Motor neuron (in vitro differentiated cells): Measurements from ENCODE around the gene MPHOSPH8. TPM values are rescaled to one million over a fixed set of nuclear protein-coding genes. Genes with fewer than 3 reads are reported as not detected.
"Not testable (repeated sequence)": the region's sequence is repeated elsewhere in the genome, so short reads cannot be mapped to it uniquely, and the experiment has no call there.

Experiments used
- ATAC-seq, 8 experiments: fragments of 200-7000 bp; cut with Tn5 transposase; replicated peaks in 6 of 8; 2 replicates each; pipeline ENCODE4 v1.8.0; 2021; ENCODE audit warnings: mild to moderate bottlenecking in 8 of 8, moderate library complexity in 8 of 8
- H3K27ac ChIP-seq, 2 donors: fragments of 250-450 bp; sonication (Bioruptor Pico); 2 replicates each; pipeline ENCODE4 v1.9.0; 2021; ENCODE audit warnings: antibody characterized with exemption in 2 of 2, mild to moderate bottlenecking in 2 of 2, moderate library complexity in 1 of 2
- H3K4me1 ChIP-seq, 2 donors: fragments of 250-450 bp; sonication (Bioruptor Pico); replicated peaks in 1 of 2; 2 replicates each; pipeline ENCODE4 v1.6.1; 2021; ENCODE audit warnings: antibody characterized with exemption in 2 of 2, mild to moderate bottlenecking in 2 of 2, moderate library complexity in 1 of 2
- H3K4me3 ChIP-seq, 5 donors: fragments of 250-450 bp; sonication (Bioruptor Pico); 2 replicates each; pipeline ENCODE4 v1.9.0; 2021; ENCODE audit warnings: antibody characterized with exemption in 5 of 5, mild to moderate bottlenecking in 5 of 5, moderate library complexity in 4 of 5
- WGBS, 10 experiments: fragments of 450-650 bp; shearing (Covaris generic); methylation state at CpG; one replicate each; pipeline ENCODE4 v1.0.0; 2022; 5-methylcytosine and 5-hydroxymethylcytosine counted together
- in situ Hi-C, 9 experiments: fragments of 400-800 bp; cut with MboI; loops; one replicate each; pipeline ENCODE4 v1.15.0; 2021; ENCODE audit warnings: low sequenced_read_pairs in 9 of 9, low pct_unique_long_range_greater_than_20kb in 2 of 9; ENCODE audit not compliant: unreplicated experiment in 9 of 9
- total RNA-seq, 8 experiments: library from RNA; unstranded; fragments of 300-600 nt; gene quantifications; 2 replicates each; pipeline versions ENCODE4 v1.2.3 to v1.2.4, GENCODE V29; 2022

Gene MPHOSPH8
- total RNA-seq, 8 experiments from 2014 or later = 27.5 to 58.6 (median 34.8) TPM

- WGBS, 10 experiments = 86 to 100% (median 96%) methylated on average over 2 to 11 of the region's 11 CpGs
- ATAC-seq = no peak
- in situ Hi-C loops = no loop called here
- Histone ChIP-seq H3K4me1 (no peaks in the 10 kb centered on the region), H3K4me3 (no peak overlapping the region), H3K27ac (no peak overlapping the region)
These were observed 40.3 kb downstream of the MPHOSPH8 start for GRCh38 chr13:19673473-19674430.

GRCh38 chr13:19674898-19675297 lies 41.4 kb downstream of the MPHOSPH8 start:
- no peak overlapping the region for H3K27ac ChIP-seq

GRCh38 chr13:19676168-19676567 lies 42.7 kb downstream of the MPHOSPH8 start:
- WGBS, 10 experiments = 9 to 100% (median 90%) methylated on average over 1 to 3 of the region's 3 CpGs; no CpG with 5 or more reads in 2 of the 10 experiments

More at GRCh38 chr13:19674898-19675297, 41.4 kb downstream of the MPHOSPH8 start:
- in situ Hi-C loops = no loop called here
- Histone ChIP-seq H3K4me3 (no peak overlapping the region), H3K4me1 (no peaks in the 10 kb centered on the region)
- WGBS, 10 experiments = 83 to 100% (median 96%) methylated on average over 5 to 10 of the region's 10 CpGs; no CpG with 5 or more reads in 4 of the 10 experiments
- ATAC-seq = no peak

GRCh38 chr13:19680751-19681150 lies 47.3 kb downstream of the MPHOSPH8 start:
- H3K4me1 ChIP-seq = no peaks in the 10 kb centered on the region
- in situ Hi-C loops = no loop called here
- no peak for ATAC-seq
- no peak overlapping the region for H3K27ac ChIP-seq
- WGBS, 10 experiments = 50 to 100% (median 95%) methylated on average over 1 to 7 of the region's 7 CpGs; no CpG with 5 or more reads in 1 of the 10 experiments
- H3K4me3 ChIP-seq = no peak overlapping the region

More at GRCh38 chr13:19676168-19676567, 42.7 kb downstream of the MPHOSPH8 start:
- Histone ChIP-seq H3K4me3 (no peak overlapping the region), H3K27ac (no peak overlapping the region), H3K4me1 (no peaks in the 10 kb centered on the region)
- in situ Hi-C loops = no loop called here
- ATAC-seq = peak in 3 of 8 experiments; percentile 88

- WGBS, 10 experiments = 40 to 85% (median 60%) methylated on average over 1 to 2 of the region's 2 CpGs; no CpG with 5 or more reads in 4 of the 10 experiments
- in situ Hi-C loops = no loop called here
- H3K4me1 ChIP-seq = no peaks in the 10 kb centered on the region
- no peak overlapping the region for H3K27ac ChIP-seq
- ATAC-seq = peak in 1 of 8 experiments; percentile 14
- H3K4me3 ChIP-seq = no peak overlapping the region
These were observed 48.1 kb downstream of the MPHOSPH8 start for GRCh38 chr13:19681517-19681916.

GRCh38 chr13:19685034-19685433 lies 51.6 kb downstream of the MPHOSPH8 start:
- H3K4me3 ChIP-seq = no peak overlapping the region
- WGBS, 10 experiments = 49 to 100% (median 68%) methylated on average over 1 to 5 of the region's 5 CpGs; no CpG with 5 or more reads in 1 of the 10 experiments
- in situ Hi-C loops = no loop called here
- no peaks in the 10 kb centered on the region for H3K4me1 ChIP-seq
- ATAC-seq = peak in 2 of 8 experiments; percentile 47 to 48
- no peak overlapping the region for H3K27ac ChIP-seq

- peak in 3 of 8 experiments; percentile 22 to 60 (median 57) for ATAC-seq
- Histone ChIP-seq H3K4me3 (no peak overlapping the region), H3K4me1 (no peaks in the 10 kb centered on the region), H3K27ac (no peak overlapping the region)
- in situ Hi-C loops = no loop called here
These were observed 52.0 kb downstream of the MPHOSPH8 start for GRCh38 chr13:19685437-19685836.

- ATAC-seq, in situ Hi-C loops, H3K4me1 ChIP-seq, H3K27ac ChIP-seq, H3K4me3 ChIP-seq: not testable (repeated sequence)
- WGBS, 10 experiments = 88 to 100% (median 96%) methylated on average over 1 to 8 of the region's 8 CpGs; no CpG with 5 or more reads in 1 of the 10 experiments
These were observed 58.0 kb downstream of the MPHOSPH8 start for GRCh38 chr13:19691447-19691846.

GRCh38 chr13:19695428-19695827 lies 62.0 kb downstream of the MPHOSPH8 start:
- Histone ChIP-seq H3K4me1 (no peaks in the 10 kb centered on the region), H3K27ac (no peak overlapping the region), H3K4me3 (no peak overlapping the region)
- no peak for ATAC-seq
- in situ Hi-C loops = no loop called here
- WGBS, 10 experiments = 40 to 100% (median 73%) methylated on average over 1 of the region's 1 CpG; no CpG with 5 or more reads in 2 of the 10 experiments

GRCh38 chr13:19695829-19696228 lies 62.4 kb downstream of the MPHOSPH8 start:
- in situ Hi-C loops = no loop called here
- no peak for ATAC-seq
- H3K4me3 ChIP-seq = no peak overlapping the region
- H3K4me1 ChIP-seq = no peaks in the 10 kb centered on the region
- WGBS, 10 experiments = 38 to 100% (median 56%) methylated on average over 1 to 3 of the region's 3 CpGs; no CpG with 5 or more reads in 1 of the 10 experiments
- no peak overlapping the region for H3K27ac ChIP-seq

GRCh38 chr13:19700963-19701362 lies 67.5 kb downstream of the MPHOSPH8 start:
- H3K27ac ChIP-seq, in situ Hi-C loops, ATAC-seq, H3K4me3 ChIP-seq, H3K4me1 ChIP-seq: not testable (repeated sequence)
- 75 to 100% (median 93%) methylated on average over 1 to 2 of the region's 5 CpGs; no CpG with 5 or more reads in 7 of the 10 experiments for WGBS, 10 experiments

GRCh38 chr13:19701619-19702018 lies 68.2 kb downstream of the MPHOSPH8 start:
- H3K4me3 ChIP-seq, in situ Hi-C loops, H3K27ac ChIP-seq, H3K4me1 ChIP-seq: not testable (repeated sequence)
- ATAC-seq = peak in 1 of 8 experiments; percentile 63

- H3K4me3 ChIP-seq, H3K4me1 ChIP-seq, in situ Hi-C loops, ATAC-seq, H3K27ac ChIP-seq: not testable (repeated sequence)
- 71 to 96% (median 86%) methylated on average over 2 to 6 of the region's 6 CpGs for WGBS, 10 experiments
These were observed 70.8 kb downstream of the MPHOSPH8 start for GRCh38 chr13:19704256-19704655.
